Kidney (tissue), 14 donors: Measurements from ENCODE around the gene FRMD6. TPM values are rescaled to one million over a fixed set of nuclear protein-coding genes. Genes with fewer than 3 reads are reported as not detected.

Experiments used
- DNase-seq, 5 donors: peaks; one replicate each; pipeline ENCODE4 v3.0.0-alpha.2; 2013 to 2020
- FAIRE-seq: peaks from 2 replicates; lab custom pipeline; 2012; peaks lifted over from hg19 to GRCh38; lab: Jason Lieb, UNC
- H3K27ac ChIP-seq, 2 donors: one replicate each; pipeline ENCODE4 v1.7.0; 2013; ENCODE audit warnings: low read depth in 2 of 2, low read length in 2 of 2, inconsistent platforms in 1 of 2
- H3K27me3 ChIP-seq: one replicate; pipeline ENCODE4 v1.7.1; 2013; ENCODE audit warnings: low read length, inconsistent platforms; ENCODE audit not compliant: control insufficient read depth, insufficient read depth
- H3K36me3 ChIP-seq, 3 donors: one replicate each; pipeline versions ENCODE4 v1.7.0 to v1.7.1; 2013; ENCODE audit warnings: low read length in 3 of 3, control low read depth in 1 of 3, inconsistent platforms in 1 of 3; ENCODE audit not compliant: insufficient read depth in 3 of 3, control insufficient read depth in 2 of 3
- H3K4me1 ChIP-seq, 3 donors: one replicate each; pipeline versions ENCODE4 v1.7.0 to v1.7.1; 2013; ENCODE audit warnings: low read length in 3 of 3, inconsistent platforms in 1 of 3, low read depth in 1 of 3; ENCODE audit not compliant: control insufficient read depth in 2 of 3, insufficient read depth in 2 of 3
- H3K4me3 ChIP-seq, 3 donors: one replicate each; pipeline versions ENCODE4 v1.7.0 to v1.8.1; 2013; ENCODE audit warnings: low read length in 3 of 3, control low read depth in 1 of 3, inconsistent platforms in 1 of 3
- H3K9ac ChIP-seq, 3 donors: one replicate each; pipeline versions ENCODE4 v1.7.0 to v1.7.1; 2013; ENCODE audit warnings: low read length in 3 of 3, control low read depth in 1 of 3, inconsistent platforms in 1 of 3
- H3K9me3 ChIP-seq, 3 donors: one replicate each; pipeline versions ENCODE4 v1.7.0 to v1.7.1; 2013; ENCODE audit warnings: low read length in 3 of 3, control low read depth in 1 of 3, inconsistent platforms in 1 of 3; ENCODE audit not compliant: control insufficient read depth in 2 of 3, insufficient read depth in 1 of 3
- intact Hi-C: fragments of 100-400 bp; cut with DNase I; formaldehyde crosslinking; loops from one replicate; pipeline ENCODE4 v1.11.1; 2022
- polyA plus RNA-seq: library from polyadenylated mRNA; stranded (reverse); fragments of 350-450 nt; fragmentation: Illumina TruSeq; extraction: RNeasy Lipid Tissue Mini Kit (QIAGEN cat#74804); gene quantifications from one replicate; pipeline ENCODE4 v1.2.3, GENCODE V29; 2014; ENCODE audit warnings: low read depth, low replicate concordance; ENCODE audit not compliant: insufficient read depth
- total RNA-seq: library from RNA; stranded (reverse); fragmentation: NEBNext Ultra II Directional; extraction: Animal tissue kit (Norgen Biotek cat#: 25700); gene quantifications from one replicate; pipeline ENCODE4 v1.2.1, GENCODE V29; 2021
- TF ChIP-seq, protein P1 (sequence below): IDR thresholded peaks from 3 replicates; pipeline ENCODE4 v1.5.1; 2012; ENCODE audit warnings: mild to moderate bottlenecking, moderate library complexity, borderline replicate concordance; ENCODE audit not compliant: insufficient read depth; ENCODE audit errors: extremely low read depth
- donor health status: control.
- donor health status: control.
- donor health status: control.
- donor health status: control.
- donor health status: control.
- donor health status: DM: yes; HTN: yes; CAD: no.
- donor health status: Normal renal cell carcinoma (clear cell type).

The FRMD6 gene
- total and polyA plus RNA-seq, 2 donors from 2014 or later = 2.4 to 16.5 TPM

DNA sequence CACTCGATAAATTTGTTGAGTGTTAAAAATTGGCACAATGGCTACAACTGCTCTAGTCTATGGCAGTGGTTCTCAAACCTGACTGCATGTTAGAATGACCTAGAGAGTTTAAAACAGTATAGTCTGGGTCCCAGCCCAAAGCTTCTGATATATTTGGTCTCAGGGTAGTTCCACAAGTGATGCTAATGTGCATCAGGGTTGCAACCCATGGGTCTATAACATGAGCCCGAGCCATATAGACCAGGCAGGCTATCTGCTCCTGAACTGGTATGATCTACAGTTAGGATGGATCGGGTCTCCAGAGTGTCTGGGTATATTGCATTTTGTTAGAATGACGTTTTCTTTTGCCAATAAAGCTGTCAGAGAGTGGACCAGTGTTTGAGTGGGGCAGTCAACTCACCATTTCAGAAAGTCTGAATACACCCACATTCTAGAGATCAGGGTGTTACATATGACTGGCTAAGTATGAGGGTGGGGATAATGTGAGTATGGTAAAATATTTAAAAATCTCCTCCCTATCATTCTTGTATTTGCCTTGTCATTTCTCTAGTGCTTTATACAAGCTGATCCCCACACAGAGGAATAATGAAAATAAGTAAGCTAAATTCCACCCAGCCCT is 80.9 kb downstream of the FRMD6 start:
- TF ChIP-seq, protein P1, sequence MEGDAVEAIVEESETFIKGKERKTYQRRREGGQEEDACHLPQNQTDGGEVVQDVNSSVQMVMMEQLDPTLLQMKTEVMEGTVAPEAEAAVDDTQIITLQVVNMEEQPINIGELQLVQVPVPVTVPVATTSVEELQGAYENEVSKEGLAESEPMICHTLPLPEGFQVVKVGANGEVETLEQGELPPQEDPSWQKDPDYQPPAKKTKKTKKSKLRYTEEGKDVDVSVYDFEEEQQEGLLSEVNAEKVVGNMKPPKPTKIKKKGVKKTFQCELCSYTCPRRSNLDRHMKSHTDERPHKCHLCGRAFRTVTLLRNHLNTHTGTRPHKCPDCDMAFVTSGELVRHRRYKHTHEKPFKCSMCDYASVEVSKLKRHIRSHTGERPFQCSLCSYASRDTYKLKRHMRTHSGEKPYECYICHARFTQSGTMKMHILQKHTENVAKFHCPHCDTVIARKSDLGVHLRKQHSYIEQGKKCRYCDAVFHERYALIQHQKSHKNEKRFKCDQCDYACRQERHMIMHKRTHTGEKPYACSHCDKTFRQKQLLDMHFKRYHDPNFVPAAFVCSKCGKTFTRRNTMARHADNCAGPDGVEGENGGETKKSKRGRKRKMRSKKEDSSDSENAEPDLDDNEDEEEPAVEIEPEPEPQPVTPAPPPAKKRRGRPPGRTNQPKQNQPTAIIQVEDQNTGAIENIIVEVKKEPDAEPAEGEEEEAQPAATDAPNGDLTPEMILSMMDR = no peak
- intact Hi-C loops = no loop called here
- Histone ChIP-seq H3K27ac (no peak overlapping the region), H3K27me3 (no peaks in the 10 kb centered on the region), H3K4me1 (no peaks in the 10 kb centered on the region), H3K36me3 (no peaks in the 10 kb centered on the region), H3K9me3 (no peaks in the 10 kb centered on the region), H3K9ac (no peak overlapping the region), H3K4me3 (no peak overlapping the region)
- FAIRE-seq (no peak), DNase-seq (no peak)

DNA sequence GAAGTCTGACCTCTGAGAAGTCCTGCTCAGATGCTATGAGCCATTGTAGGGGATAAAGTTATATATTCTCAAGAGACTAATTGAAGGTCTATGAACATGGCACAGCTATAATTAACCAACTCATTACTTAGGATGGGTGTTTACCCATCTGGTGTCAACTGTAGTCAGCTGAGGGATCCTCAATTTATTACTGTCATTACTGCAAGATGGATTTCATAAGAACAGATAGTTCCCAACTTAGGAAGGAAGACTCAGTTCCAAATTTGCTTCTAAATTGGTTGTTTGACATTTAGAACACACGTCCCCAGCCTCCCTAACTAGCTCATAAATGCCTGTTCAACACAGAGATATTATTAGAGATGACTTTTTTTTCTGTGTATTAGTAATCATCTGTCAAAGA is 81.4 kb downstream of the FRMD6 start:
- no peak overlapping the region for H3K27ac ChIP-seq

DNA sequence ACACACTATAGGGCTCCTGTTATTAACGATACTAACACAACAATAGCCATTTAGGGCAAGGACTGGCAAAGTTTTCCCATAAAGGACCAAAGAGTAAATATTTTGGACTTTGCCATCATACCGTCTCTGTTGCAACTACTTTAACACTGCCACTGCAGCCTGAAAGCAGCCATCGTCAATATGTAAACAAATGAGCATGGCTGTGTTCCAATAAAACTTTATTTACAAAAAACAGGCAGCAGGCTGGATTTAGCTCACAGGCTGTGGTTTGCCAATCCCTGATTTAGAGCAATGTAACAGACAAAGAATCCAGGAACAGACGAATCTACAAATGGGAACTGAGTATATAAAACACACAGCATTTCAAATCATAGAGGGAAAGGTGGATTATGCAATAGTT is 84.1 kb downstream of the FRMD6 start:
- TF ChIP-seq, protein P1 = no peak
- no peak for DNase-seq

More for the DNA sequence above, 81.4 kb downstream of the FRMD6 start:
- FAIRE-seq = no peak
- H3K4me3 ChIP-seq = no peak overlapping the region
- intact Hi-C loops = no loop called here
- no peaks in the 10 kb centered on the region for H3K9me3 ChIP-seq
- H3K36me3 ChIP-seq = no peaks in the 10 kb centered on the region
- H3K4me1 ChIP-seq = no peaks in the 10 kb centered on the region
- no peak overlapping the region for H3K9ac ChIP-seq
- TF ChIP-seq, protein P1 = no peak
- no peak for DNase-seq
- H3K27me3 ChIP-seq = no peaks in the 10 kb centered on the region

DNA sequence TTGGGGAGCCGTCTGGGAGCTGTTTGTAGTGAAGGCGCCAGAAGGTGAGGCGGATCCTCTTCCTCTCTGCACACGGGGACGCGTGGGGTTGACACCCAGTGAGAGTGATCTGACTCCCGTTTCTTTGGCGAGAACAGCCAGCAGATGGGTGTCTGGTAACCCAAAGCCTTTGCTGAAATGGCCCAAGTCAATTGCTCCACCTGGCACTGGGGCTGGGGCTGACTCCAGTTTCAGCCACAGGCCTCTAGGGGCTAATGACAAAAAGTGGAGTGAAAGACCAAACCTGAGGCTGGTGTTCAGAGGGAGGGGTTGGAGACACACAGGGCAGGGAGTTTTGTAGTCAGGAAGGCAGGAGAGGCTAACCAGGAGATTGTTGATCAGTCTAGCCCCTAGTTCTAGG is 87.0 kb downstream of the FRMD6 start:
- H3K4me1 ChIP-seq = no peaks in the 10 kb centered on the region
- H3K36me3 ChIP-seq = no peaks in the 10 kb centered on the region
- FAIRE-seq (no peak), DNase-seq (no peak)
- H3K4me3 ChIP-seq = no peak overlapping the region
- no peaks in the 10 kb centered on the region for H3K9me3 ChIP-seq
- H3K27me3 ChIP-seq = no peaks in the 10 kb centered on the region
- H3K9ac ChIP-seq = no peak overlapping the region
- intact Hi-C loops = no loop called here
- TF ChIP-seq, protein P1 = no peak
- no peak overlapping the region for H3K27ac ChIP-seq

More for the DNA sequence above, 84.1 kb downstream of the FRMD6 start:
- Histone ChIP-seq H3K27me3 (no peaks in the 10 kb centered on the region), H3K9me3 (no peaks in the 10 kb centered on the region), H3K9ac (no peak overlapping the region), H3K4me3 (no peak overlapping the region), H3K27ac (no peak overlapping the region), H3K4me1 (no peaks in the 10 kb centered on the region), H3K36me3 (no peaks in the 10 kb centered on the region)
- FAIRE-seq = no peak
- intact Hi-C loops = no loop called here
